ENCODE results near the gene IMPG1.
"Not testable (repeated sequence)": the region's sequence is repeated elsewhere in the genome, so short reads cannot be mapped to it uniquely, and the experiment has no call there.

IMPG1 gene

DNA sequence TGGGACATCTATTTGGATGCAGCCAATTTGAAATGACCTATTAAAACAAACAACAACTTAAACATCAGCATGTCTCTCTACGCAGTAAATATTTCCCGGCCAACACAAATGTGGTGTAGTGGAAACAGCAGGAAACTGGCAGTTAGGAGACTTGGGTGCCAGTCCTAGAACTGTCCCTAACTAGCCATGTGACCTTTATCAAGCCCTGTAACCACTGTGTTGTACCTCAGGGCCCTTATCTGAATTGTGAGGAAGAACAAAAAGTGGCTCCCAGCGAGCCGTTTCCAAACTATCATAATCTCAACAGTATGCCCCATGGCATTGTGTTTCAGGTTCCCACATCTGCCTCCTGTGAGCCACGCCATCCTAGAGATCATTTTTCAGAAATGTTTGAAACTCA lies 124.5 kb downstream of the IMPG1 start:
- DNase-seq: no peak

DNA sequence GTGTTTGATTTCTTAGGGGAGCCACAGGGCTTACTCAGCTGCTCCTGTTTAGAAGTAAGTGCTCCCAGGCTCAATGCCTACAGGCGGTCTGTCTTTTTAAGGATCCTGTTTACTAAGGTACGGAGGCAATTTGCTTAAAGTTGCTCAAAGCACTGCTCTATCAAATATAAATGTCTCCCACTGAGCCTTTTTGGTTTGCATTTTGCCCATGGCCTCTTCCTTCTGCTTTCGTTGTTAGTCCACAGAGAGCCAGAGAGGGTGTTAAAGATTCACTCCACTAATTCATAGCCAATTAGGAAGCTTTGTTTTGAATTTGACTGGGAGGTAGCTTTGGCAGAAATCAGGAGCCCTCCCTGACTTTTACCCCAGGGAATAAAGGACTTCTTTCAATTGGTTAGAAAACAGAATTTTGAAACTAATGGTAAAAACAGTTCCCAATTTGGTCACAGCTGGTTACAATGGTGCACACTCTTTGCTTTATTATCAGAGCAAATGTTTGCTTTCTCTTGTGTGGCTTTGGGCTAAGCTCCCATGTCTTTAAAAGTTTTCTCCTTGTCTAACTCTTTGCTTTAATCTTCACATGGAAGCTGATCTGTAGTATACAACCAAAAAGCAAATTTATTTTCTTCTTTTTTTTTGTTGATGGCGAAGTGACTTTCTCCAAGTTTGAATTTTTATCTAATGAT lies 126.2 kb downstream of the IMPG1 start:
- no peak for DNase-seq

DNA sequence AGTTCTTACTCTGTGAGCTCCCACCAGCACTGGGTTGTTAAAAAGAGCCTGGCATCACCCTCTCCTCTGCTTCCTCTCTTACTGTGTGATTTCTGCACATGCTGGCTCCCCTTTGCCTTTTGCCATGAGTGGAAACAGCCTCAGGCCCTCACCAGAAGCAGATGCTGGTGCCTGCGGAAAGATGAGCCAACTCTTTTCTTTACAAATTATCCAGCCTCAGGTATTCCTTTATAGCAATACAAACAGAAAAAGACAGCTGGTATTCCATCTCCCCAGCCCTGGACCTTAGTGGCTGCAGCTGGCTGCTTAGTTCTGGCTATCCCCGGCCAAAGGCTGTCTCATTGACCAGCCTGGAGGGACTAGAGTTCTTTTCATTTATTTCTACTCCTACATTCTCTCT lies 129.1 kb downstream of the IMPG1 start:
- DNase-seq: no peak

DNA sequence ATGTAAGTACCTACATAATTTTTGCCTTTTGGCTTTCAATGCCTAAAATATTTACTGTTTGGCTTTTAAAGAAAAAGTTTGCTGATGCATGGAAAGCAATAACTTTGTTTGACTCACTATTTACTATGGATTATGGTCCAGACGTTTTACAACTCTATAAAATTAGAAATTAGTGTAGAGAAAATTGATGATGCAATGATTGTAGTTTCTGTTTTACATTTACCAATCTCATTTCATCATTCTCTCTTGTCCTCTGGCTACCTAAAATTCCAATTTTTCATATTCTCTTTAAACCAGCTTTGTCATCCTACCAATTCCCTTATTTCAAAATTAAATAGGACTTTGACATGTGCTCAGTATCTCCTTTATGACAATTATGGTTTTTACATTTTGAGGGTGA lies 131.0 kb downstream of the IMPG1 start:
- DNase-seq: no peak

DNA sequence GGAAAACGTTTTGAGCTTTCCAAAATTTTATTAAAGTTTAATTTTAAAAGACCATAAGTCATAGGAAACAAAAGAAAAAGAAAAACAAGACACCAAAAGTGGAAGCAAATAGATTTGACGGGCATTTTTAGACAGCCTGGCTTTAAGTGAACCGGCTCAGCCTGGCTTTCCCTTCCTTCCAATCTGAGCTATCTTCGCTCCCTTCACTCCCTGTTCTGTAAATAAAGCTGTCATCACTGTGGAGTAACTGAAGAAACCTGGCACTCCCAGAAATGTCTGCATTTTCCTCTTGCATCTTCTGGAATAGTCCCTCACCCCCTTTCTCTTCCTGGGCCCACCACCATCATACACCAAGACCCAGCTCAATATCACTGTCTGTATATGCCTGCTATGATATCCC lies 131.9 kb downstream of the IMPG1 start:
- no peak for DNase-seq

DNA sequence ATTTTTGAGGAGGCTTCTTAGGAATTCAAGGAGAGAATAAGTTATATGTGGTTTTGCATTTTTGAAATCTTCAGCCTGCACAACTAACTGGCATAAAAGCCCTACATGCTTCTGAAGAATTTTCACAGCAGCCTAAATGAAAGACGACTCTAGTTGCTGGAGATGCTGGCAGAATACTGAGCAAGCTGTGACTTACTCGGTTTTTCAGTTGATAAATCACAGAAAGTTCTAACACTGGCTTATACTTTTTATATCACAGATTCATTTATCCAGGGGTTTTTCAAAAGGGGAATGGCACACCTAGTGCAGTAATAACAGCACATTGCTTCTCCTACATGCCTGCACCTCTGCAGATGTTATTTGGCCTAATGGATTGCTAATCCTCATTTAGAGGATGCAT lies 134.6 kb downstream of the IMPG1 start:
- no peak for DNase-seq

DNA sequence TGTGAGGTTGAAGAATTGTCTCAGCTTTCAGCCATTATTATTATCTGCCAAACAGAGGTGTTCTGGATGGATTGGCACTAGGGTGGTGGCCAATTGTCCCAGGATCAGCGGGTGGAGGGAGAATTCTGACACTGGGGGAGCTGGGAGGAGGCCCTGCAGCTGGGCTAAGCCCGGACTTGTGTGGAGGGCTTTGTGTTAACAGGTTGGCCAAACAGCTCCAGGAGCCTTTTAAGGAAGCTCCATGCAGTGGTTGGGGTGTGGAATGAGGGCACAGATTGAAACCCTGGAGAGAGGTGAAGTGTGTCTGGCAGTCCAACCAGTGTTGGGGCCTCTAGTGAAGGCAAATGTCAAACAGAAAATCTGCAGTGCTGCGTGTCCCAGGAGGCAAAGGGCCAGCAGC lies 135.8 kb downstream of the IMPG1 start:
- DNase-seq: no peak

DNA sequence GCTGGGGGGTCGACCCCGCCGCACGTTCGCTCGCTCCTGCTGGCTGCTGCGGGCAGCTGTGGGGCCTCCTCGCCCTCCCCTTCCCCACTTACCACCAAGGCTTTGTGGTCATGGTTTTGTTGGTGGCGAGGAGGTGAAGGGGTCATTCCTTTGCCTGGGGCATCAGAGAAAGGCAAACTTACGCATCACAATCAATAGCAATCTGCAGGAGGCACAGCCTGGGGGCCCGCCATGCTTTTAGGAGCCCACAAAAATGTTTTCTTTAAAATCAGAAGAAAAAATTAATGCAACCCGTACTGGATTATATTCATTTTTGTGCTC lies 137.0 kb downstream of the IMPG1 start:
- DNase-seq: no peak

DNA sequence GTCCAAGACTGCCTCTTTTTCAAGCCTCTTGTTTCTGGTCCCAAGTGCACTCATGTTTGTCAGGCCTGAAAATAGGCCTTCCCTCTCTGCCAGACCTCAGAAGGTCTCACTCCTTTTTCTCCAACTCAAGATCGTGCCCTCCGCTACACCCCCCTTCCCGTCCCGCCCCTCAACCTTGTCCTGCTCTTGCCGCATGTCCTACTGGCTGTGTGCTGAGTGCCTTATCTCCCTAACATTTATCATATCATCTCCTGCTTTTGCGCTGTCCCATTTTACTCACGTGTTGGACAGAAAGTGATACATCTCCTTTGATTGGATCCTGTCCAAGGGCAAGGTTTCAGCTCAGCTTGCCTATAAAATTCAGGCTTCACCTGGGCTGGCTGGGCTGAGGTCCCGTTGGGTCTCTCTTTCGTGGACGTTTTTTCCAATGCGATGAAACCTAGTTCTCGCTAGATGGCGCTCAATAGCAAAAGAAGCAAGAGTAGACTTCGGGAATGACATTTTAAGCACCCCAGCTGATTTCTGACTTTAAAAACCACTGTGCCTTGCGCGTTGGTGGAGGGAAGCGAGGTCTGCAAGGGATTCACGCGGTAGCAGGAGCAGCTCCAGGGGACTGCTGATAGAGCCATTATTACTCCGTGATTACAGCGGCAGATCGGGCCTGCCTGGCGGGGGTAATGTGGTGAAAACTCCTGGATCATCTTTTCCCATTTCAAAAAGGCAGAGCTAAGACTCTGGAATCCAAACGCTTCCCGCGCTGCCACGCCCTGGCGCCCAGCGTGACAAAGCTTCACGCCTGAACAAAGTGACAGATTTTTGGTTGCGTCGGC lies 137.6 kb downstream of the IMPG1 start:
- DNase-seq: peak; percentile 61

DNA sequence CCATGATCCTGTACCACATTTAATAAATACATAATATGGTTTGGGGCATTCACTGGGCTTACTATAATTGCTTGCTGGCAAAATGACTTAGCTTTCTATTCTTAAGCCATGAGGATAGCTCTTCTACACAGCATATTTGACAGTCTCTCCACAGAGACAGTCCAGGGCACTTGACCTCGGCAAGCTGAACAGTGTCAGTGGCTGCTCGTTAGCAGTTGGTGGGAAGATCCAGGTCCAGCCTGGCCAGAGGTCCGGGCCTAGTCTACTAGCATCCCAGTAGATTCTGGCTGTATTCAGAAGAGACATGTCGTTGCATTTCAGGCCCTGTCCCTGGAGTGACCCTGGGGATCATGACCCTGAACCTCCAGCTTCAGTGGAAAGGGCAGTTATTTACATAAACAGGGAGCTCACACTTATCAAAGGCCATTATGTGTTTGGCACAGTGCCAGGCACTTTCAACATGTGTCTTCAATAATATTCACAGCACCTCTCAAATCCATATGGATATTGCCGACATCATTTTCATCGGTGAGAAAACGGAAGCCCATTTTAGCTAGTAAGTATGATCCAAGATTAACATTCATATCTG lies 139.0 kb downstream of the IMPG1 start:
- DNase-seq: no peak

DNA sequence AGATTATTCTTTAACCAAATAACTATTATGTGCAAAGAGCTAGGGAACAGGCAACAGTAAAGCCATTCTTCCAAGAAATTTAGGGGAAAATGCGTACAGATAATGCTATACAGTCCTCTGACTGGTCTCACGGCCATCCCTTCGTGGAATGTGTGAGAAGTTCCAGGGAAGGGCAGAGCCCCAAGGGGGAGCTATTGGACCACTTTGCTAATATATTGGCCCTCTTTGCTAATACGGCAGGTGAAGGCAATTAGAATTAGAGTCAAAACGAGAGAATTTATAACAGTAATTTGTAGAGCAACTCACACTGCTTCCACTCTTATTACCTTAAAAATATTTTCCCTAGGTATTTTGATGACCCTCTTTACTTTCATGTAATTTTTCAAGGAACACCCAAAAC lies 140.4 kb downstream of the IMPG1 start:
- peak; percentile 7 for DNase-seq

DNA sequence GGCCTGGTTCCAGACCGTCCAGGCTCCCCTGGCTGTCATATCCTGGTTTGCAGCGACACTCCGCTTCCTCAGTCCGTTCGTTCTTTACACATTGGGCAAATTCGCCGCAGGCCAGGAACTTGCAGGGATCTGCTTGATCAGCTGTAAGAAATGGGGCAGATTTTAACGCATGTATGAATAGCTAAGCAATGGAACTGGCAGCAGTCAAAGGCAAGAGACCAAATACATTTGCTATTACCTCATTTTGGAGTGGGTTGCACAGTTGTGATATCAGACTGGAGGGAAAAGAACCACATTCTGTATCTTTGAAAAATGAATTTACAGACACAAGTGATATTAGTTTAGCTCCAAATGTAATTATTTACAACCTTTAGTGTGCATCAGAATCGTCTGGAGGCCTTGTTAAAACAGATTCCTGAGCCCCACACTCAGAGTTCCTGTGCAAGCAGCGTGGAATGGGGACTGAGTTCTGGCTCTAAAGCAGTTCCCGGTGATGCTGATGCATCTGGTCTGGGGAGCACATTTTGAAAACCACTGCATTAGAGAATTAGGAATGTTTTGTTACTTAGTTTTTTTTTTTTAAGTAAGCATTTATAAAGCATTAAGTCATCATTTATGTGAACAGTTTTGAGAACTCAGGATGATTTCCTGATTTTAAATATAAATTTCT lies 141.3 kb downstream of the IMPG1 start:
- no peak for DNase-seq

DNA sequence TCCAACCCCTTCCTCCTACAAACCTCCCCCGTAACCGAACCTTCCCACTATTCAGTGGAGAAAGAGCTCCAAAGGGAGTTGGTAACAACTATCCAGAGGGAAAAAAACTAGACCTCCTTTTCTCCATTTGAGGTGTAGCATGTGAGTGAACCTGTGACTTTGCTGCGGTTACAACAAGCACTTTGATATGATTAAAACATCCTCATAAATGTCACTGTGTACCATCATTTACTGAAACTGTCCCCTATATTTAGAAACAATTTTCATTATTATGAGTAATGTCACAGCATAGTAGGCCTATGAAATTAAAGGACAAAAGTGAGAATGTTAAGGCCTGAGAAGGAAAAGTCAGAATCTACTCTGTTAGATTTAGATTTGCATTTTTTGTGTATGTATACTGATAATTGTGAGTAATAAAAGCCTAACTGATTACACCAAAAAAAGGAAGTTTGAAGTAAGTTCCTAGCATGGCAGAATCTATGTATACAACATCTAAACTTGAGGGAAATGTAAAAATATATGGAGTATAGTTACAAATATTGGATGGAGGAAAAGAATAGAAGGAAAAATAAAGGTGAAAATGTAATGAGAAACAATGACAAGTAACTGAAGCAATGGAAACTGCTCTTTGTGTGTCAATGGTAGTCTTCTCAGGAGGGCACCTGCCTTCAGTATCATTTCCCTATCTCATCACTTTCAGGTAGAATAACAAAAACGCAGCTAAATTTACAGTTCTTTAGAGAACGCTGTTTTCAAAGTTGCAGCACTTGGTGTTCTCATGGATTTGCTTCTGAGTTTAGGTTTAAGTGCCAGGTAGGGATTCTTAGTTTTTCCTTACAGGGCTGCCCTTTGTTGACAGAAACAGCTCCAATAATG lies 145.9 kb downstream of the IMPG1 start:
- no peak for DNase-seq

DNA sequence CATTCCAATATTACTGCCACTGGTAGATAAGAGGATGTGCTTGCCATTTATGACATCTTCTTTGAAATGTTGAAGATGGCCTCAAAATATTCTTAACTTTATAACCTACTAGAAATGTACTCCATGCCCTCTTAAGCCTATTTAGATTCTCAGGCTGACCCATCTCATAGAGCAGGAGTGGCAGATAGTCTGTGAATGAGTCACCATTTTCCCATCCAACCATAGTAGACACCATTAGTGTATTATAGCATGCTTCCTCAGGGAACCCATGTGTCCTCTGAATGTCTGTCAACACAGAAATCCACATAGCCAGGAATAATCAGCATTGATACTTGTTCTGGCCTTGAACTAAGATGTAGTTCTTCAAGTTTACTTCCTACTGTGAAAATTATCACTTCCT lies 150.2 kb downstream of the IMPG1 start:
- no peak for DNase-seq

DNA sequence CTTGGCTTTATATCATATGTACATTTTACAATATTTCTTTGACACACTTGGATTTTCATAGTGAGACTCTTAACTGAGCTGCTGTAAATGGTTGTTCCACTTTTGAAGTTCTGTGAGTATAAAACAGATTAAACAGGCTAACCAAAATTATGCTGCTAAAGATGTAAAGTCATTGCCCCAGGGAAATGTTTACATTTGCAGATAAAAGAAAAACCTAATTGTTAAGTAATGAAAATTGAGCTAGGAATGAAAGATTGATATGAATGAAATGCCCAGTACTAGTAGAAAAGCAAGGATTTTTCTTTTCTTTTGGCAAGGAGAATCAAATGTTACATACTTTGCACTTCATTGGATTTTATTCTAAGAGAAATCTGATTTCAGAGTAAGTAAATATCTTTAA lies 159.4 kb downstream of the IMPG1 start:
- DNase-seq: no peak

DNA sequence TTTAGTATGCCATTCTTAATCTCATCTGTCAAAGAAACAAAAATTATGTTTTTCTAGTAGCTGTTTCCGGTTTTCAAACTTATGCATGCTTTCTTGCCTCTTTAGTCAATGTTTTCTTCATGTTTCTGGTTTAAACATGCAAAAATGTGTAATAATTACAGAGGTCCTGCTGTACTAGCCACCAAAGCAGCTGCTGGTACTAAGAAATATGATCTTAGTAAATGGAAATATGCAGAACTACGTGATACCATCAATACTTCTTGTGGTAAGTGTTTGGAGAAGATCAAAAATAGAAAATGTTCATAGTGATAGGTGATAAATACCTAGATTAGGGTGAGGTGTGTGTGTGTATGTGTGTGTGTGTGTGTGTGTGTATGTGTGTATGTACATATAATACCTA lies 165.0 kb downstream of the IMPG1 start:
- no peak for DNase-seq

DNA sequence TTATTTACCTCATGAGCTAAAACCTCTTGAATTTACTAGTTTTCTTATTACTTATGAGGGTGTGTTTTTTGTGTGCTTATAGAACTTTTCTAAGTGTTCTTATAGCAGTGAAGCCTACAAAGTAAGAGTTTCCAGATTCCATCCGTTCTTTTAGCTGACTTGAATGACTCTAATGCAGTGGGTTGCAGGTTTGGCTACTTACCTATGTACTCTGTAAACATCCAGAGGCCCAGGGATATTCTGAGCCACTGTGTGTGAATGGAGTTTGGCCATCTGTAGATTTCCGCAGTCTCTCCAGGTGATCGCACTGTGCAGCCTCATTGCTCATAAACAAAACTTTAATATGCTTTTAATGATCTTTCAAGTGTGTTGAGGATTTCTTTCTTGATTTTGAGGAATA lies 165.6 kb downstream of the IMPG1 start:
- DNase-seq: no peak

DNA sequence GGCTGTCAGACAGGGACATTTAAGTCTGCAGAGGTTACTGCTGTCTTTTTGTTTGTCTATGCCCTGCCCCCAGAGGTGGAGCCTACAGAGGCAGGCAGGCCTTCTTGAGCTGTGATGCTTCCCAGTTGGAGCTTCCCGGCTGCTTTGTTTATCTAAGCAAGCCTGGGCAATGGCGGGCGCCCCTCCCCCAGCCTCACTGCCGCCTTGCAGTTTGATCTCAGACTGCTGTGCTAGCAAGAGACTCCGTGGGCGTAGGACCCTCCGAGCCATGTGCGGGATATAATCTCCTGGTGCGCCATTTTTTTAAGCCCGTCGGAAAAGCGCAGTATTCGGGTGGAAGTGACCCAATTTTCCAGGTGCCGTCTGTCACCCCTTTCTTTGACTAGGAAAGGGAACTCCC lies 167.3 kb downstream of the IMPG1 start:
- DNase-seq: not testable (repeated sequence)

DNA sequence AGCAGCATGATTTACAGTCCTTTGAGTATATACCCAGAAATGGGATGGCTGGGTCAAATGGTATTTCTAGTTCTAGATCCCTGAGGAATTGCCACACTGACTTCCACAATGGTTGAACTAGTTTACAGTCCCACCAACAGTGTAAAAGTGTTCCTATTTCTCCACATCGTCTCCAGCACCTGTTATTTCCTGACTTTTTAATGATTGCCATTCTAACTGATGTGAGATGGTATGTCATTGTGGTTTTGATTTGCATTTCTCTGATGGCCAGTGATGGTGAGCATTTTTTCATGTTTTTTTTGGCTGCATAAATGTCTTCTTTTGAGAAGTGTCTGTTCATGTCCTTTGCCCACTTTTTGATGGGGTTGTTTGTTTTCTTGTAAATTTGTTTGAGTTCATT lies 172.2 kb downstream of the IMPG1 start:
- DNase-seq: not testable (repeated sequence)

DNA sequence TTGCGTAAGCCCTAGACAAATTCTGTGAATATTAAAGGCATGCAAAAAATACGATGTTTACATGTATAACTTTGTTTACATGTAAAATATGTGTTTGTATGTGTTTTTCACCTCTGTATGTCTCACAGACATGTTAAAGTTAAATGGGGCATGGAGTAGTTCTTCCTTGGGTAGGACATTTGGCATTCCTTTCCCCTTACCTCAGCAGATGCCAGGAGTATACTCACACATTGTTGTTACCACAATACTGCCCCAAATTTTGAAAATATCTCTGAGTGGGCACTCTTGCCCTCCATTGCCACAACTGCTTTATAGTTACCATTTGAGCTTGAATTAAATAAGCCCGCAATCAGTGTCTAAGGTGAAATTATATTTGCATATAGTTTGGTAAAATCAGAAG lies 175.9 kb downstream of the IMPG1 start:
- DNase-seq: no peak

DNA sequence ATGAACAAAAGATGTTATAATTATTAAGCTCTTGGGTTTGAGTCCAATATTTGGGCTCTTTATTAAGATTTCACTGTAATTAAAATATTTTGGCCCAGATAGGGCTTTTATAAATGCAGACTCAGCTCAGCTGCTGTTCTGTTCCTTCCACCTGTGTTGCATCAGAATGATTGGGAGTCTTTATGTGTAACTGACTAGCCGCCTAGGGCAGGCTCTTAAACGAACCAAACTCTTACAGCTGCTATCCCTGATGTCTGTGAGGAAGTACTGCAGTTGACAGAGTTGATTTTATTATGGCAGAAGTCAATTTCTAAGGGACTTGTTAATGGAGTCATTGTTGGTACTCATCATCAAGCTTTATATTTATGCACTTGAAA lies 178.7 kb downstream of the IMPG1 start:
- no peak for DNase-seq

DNA sequence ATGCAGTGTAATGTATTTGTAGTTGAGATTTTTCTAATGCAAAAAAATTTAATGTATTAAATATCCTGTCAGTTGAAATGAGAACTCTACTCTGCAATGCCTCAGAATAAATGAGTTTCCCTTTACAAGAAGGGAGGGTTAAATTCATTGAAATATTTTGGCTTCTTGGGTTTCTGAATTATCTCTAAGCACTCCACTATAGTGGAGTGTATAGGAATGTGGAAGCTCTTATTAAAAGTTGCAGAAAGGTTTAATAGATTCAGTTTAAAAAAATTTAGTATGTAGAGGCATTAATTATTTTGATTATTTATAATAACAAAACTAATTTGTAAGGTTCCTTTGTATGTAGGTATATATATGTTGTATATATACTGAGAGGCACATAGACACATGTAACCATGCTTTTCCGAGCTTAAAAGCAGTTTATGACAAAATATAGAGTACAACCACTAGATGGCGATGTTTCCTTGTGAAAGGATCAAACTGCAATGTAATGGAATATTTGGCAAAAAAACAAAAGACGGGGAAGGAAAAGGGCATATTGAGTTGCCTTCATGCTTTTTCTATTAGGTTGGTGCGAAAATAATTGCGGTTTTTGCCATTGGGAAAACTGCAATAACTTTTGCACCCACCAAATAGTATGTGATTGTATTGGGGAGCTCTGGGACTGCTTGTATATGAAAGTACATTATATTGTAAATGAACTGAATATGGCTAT lies 179.2 kb downstream of the IMPG1 start:
- DNase-seq: peak; percentile 61

All from activated CD4-positive, alpha-beta T cell treated with anti-CD3 and anti-CD28 coated beads, Interleukin-2, Interleukin-6, amounts not matched to agents 100 ng/mL and 50 ng/mL, durations not matched to agents 16 hours and 8 hours (primary cell).